Osteoblast (primary cell): Measurements from ENCODE around the gene TCERG1L. TPM values are rescaled to one million over a fixed set of nuclear protein-coding genes. Genes with fewer than 3 reads are reported as not detected.

Experiments
- DNase-seq: peaks from one replicate; pipeline ENCODE4 v3.0.0; 2011; ENCODE audit warnings: low spot score, mixed read lengths; ENCODE audit not compliant: insufficient read length; ENCODE audit errors: missing footprints
- H2AFZ ChIP-seq: 2 replicates; pipeline ENCODE4 v1.6.0; 2011; ENCODE audit warnings: mild to moderate bottlenecking, low read length
- H3K27ac ChIP-seq: 2 replicates; pipeline ENCODE4 v1.5.1; 2011; ENCODE audit warnings: mild to moderate bottlenecking, low read depth, low read length, moderate library complexity
- H3K27me3 ChIP-seq: 2 replicates; pipeline ENCODE4 v1.6.0; 2012; ENCODE audit warnings: mild to moderate bottlenecking, control low read depth, inconsistent platforms, low read length, moderate library complexity; ENCODE audit not compliant: insufficient read depth
- H3K36me3 ChIP-seq: 2 replicates; pipeline ENCODE4 v1.5.1; 2011; ENCODE audit warnings: mild to moderate bottlenecking, low read length, control low read depth, moderate library complexity; ENCODE audit not compliant: insufficient read depth
- H3K4me1 ChIP-seq: 2 replicates; pipeline ENCODE4 v1.5.1; 2011; ENCODE audit warnings: mild to moderate bottlenecking, low read length, control low read depth, moderate library complexity; ENCODE audit not compliant: insufficient read depth
- H3K4me2 ChIP-seq: 2 replicates; pipeline ENCODE4 v1.6.0; 2011; ENCODE audit warnings: mild to moderate bottlenecking, low read length; ENCODE audit not compliant: insufficient read depth
- H3K4me3 ChIP-seq: fragments of 200-600 bp; sonication (generic); 3 replicates; pipeline ENCODE4 v1.5.1; 2012; ENCODE audit warnings: mild to moderate bottlenecking, low read length, inconsistent platforms; ENCODE audit not compliant: insufficient read depth
- H3K79me2 ChIP-seq: 2 replicates; pipeline ENCODE4 v1.6.0; 2012; ENCODE audit warnings: mild to moderate bottlenecking, low read length, control low read depth, inconsistent platforms; ENCODE audit not compliant: insufficient read depth
- H3K9me3 ChIP-seq: 2 replicates; pipeline ENCODE4 v1.5.1; 2011; ENCODE audit warnings: low read depth, low read length, control low read depth
- H4K20me1 ChIP-seq: 2 replicates; pipeline ENCODE4 v1.6.0; 2012; ENCODE audit warnings: mild to moderate bottlenecking, low read length, control low read depth; ENCODE audit not compliant: insufficient read depth
- CTCF ChIP-seq: IDR thresholded peaks from 2 replicates; pipeline ENCODE4 v1.5.1; 2011; ENCODE audit warnings: mild to moderate bottlenecking, low read depth, low read length, moderate library complexity; ENCODE audit errors: extremely low read depth
- total RNA-seq: library from RNA; depleted of rRNA; stranded (reverse); fragments of >200 nt; gene quantifications from 2 replicates; pipeline ENCODE4 v1.2.3, GENCODE V29; 2012

The TCERG1L gene
- total RNA-seq, 1 donor: under 0.01 TPM

GRCh38 chr10:131067690-131068089, 243.8 kb downstream of the TCERG1L start:
- no peak for TF ChIP-seq CTCF
- no peaks in the 10 kb centered on the region for H4K20me1 ChIP-seq
- no peaks in the 10 kb centered on the region for H3K36me3 ChIP-seq
- peaks cover 9% of the 10 kb centered on the region for H3K9me3 ChIP-seq
- no peaks in the 10 kb centered on the region for H3K4me1 ChIP-seq
- H2AFZ ChIP-seq: no peak overlapping the region
- no peaks in the 10 kb centered on the region for H3K27me3 ChIP-seq
- H3K79me2 ChIP-seq: no peaks in the 10 kb centered on the region
- DNase-seq: no peak
- H3K4me2 ChIP-seq: no peak overlapping the region
- H3K27ac ChIP-seq: no peak overlapping the region
- no peak overlapping the region for H3K4me3 ChIP-seq

GRCh38 chr10:131065673-131066305, 245.7 kb downstream of the TCERG1L start:
- no peaks in the 10 kb centered on the region for H3K79me2 ChIP-seq
- H3K36me3 ChIP-seq: no peaks in the 10 kb centered on the region
- DNase-seq: no peak
- H2AFZ ChIP-seq: no peak overlapping the region
- no peak overlapping the region for H3K27ac ChIP-seq
- no peak for TF ChIP-seq CTCF
- no peaks in the 10 kb centered on the region for H4K20me1 ChIP-seq
- no peaks in the 10 kb centered on the region for H3K4me1 ChIP-seq
- H3K4me2 ChIP-seq: no peak overlapping the region
- no peak overlapping the region for H3K4me3 ChIP-seq
- no peaks in the 10 kb centered on the region for H3K27me3 ChIP-seq
- H3K9me3 ChIP-seq: peaks cover 8% of the 10 kb centered on the region

- no peaks in the 10 kb centered on the region for H3K79me2 ChIP-seq
- no peaks in the 10 kb centered on the region for H3K4me1 ChIP-seq
- DNase-seq: no peak
- peaks cover 8% of the 10 kb centered on the region for H3K9me3 ChIP-seq
- H3K36me3 ChIP-seq: no peaks in the 10 kb centered on the region
- no peak overlapping the region for H3K4me2 ChIP-seq
- TF ChIP-seq CTCF: no peak
- no peak overlapping the region for H3K27ac ChIP-seq
- H3K27me3 ChIP-seq: no peaks in the 10 kb centered on the region
- no peaks in the 10 kb centered on the region for H4K20me1 ChIP-seq
- H3K4me3 ChIP-seq: no peak overlapping the region
- no peak overlapping the region for H2AFZ ChIP-seq
Observed at GRCh38 chr10:131063311-131063710, 248.2 kb downstream of the TCERG1L start.

GRCh38 chr10:131062621-131063260, 248.8 kb downstream of the TCERG1L start:
- no peaks in the 10 kb centered on the region for H4K20me1 ChIP-seq
- H3K36me3 ChIP-seq: no peaks in the 10 kb centered on the region
- no peak overlapping the region for H3K4me3 ChIP-seq
- H3K9me3 ChIP-seq: peaks cover 2% of the 10 kb centered on the region
- H3K27me3 ChIP-seq: no peaks in the 10 kb centered on the region
- H3K4me1 ChIP-seq: no peaks in the 10 kb centered on the region
- no peak for TF ChIP-seq CTCF
- no peaks in the 10 kb centered on the region for H3K79me2 ChIP-seq
- H3K4me2 ChIP-seq: no peak overlapping the region
- H3K27ac ChIP-seq: no peak overlapping the region
- no peak for DNase-seq
- no peak overlapping the region for H2AFZ ChIP-seq
